Measurements from ENCODE around the gene PKP4.
"Not testable (repeated sequence)": the region's sequence is repeated elsewhere in the genome, so short reads cannot be mapped to it uniquely, and the experiment has no call there.

Gene PKP4

DNA sequence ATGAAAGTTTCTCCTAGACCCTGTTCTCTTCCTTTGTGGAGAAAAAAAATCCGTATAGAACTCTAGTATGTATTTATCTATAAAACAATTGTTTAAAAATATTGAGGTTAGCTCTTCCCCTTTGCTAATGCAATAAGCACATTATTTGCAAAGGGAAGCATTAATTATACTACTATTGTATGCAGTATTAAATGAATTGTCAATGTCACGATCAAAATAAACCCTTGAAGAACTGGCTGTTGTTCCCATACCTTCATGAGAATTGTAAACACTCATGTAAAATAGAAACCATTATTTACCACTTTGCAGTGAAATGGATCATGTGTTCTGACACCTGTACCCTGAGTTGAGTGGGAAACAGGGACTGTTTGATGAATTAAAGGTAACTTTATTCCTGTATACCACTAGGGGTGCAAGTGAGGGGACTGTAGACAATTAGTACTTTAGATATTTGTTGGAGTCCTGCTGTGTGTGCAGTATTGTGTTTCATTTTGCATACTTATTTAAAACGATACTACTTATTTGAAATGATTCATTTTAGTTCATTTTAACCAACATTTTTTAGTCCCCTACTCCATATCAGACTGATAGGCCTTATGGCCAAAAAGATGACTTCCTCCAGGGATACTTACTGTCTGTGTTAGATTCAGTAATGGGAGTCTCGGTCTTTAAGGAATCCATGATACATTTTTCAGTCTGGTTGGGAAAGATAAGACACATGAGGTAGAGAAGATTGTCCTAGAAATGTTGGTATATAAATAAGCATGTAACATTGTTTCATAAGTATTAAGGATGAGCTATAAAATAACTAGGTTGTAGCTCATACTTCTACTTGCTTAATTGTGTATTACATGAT is 7.9 kb downstream of the PKP4 start:
- no peak for DNase-seq (ENCODE audit: low spot score)

DNA sequence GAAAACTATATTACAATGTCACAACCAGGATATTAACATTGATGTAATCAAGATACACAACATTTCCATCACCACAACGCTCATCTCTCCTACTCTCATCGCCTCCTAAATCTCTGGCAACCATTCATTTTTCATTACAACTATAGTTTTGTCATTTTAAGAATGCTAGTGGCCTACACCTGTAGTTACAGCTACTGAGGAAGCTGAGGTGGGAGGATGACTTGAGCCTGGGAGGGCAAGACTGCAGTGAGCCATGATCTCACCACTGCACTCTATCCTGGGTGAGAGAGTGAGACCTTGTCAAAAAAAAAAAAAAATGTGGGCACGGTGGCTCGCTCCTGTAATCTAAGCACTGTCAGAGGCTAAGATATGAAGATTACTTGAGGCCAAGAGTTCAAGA is 10.5 kb downstream of the PKP4 start:
- DNase-seq (ENCODE audit: low spot score), result no peak

DNA sequence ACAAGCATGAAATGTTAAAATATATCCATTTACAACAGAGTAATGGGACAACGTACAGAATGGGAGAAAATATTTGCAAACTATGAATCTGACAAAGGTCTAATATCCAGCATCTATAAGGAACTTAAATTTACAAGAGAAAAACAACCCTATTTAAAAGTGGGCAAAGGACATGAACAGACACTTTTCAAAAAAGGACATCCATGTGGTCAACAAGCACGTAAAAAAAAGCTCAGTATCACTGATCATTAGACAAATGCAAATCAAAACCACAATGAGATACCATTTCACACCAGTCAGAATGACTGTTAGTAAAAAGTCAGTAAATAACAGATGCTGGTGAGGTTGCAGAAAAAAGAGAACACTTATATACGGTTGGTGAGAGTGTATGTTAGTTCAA is 16.1 kb downstream of the PKP4 start:
- DNase-seq (ENCODE audit: low spot score), result not testable (repeated sequence)

DNA sequence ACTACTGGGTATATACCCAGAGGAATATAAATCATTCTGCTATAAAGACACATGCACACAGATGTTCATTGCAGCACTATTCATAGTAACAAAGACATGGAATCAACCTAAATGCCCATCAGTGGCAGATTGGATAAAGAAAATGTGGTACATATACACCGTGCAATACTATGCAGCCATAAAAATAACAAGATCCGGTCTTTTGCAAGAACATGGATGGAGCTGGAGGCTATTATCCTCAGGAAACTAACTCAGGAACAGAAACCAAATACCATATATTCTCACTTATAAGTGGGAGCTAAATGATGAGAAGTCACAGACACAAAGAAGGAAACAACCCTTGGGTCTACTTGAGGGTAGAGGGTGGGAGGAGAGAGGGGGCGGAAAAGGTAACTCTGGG is 16.5 kb downstream of the PKP4 start:
- not testable (repeated sequence) for DNase-seq (ENCODE audit: low spot score)

DNA sequence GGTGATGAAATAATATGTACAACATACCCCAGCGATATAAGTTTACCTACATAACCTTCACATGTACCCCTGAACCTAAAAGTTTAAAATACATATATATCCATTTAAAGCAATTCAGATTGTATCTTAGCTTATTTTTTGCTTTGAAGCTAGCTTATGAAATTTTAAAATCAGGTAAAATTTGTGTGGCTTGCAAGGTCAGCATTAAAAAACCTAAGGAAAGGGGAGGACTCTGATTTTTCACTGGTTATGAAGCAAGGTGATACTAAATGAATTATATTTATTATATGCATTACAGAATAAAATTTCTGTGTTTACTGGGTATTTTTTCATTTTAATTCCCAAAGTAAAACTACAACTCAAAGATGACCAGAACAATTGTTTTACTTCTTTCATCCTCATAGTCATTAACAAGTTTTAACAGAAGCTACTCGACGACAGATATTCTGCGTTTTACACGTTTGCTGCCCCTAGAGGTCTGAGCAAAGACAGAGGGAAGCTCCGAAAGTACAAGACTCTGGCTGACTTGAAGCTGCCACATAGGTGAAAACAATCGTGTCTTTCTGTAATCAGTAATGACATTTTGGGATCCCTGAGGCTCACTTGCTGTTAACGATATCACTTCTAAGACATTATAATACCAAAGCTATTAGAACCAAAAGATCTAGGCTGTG is 17.1 kb downstream of the PKP4 start:
- DNase-seq (ENCODE audit: low spot score), result no peak

DNA sequence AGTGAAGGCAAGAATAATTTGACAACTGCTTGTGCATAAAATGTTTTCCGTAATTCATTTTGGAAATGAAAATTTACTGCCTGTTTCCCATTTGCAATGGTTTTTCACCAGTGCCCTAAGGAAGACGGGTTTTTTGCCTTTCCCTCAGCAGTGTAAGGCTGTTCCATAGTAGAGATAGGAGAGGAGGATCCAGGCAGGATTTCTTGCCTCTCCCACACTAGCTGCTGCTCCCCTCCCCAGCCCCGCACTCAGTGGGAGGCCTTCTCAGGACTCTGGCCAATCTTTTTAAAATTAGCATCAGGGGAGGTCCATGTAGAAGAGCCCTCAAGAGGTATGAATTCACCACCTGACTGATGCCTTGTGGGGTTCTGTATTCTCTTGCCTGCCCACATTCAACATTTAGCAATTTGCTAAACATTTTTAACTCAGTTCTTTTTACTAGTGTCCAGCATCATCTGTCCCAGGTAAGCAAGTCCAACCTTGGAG is 17.8 kb downstream of the PKP4 start:
- DNase-seq (ENCODE audit: low spot score), result not testable (repeated sequence)

DNA sequence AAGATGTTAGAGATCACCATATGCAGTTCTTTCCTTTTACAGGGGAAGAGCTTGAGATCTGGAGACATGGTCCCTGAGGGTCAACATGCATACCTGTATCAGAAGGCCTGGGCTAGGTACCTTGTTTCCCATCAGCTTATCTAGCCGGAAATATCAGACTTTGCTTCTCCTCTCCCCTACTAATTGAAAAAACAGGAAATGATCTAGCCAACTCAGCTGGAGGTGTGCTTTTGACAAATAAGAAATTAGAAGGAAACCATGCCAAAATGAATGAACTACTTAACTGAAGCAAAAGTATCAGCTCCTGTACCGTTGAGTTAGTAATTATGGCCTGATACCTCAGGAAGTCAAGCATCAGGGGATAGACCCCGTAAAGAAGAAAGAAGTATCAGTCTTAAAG is 20.4 kb downstream of the PKP4 start:
- DNase-seq (ENCODE audit: low spot score), result no peak

DNA sequence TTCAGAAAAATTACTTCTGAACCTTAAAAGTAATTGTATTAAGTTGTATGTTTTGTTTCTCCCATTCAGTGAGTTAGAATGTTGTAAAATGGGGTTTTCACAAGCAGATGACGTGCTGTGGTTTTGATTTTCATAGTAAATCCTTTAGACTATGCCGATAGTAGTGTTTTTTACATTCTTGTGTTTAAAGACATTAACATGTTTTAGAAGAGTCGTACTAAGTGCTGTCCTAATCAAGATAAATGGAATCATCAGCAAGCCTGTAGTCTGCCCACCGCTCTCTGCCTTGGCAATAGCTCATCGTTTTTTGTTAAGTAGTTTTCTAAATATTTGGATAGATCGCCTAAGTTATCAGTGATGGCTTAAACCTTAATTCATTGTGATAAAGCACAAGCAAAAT is 21.5 kb downstream of the PKP4 start:
- no peak for DNase-seq (ENCODE audit: low spot score)

DNA sequence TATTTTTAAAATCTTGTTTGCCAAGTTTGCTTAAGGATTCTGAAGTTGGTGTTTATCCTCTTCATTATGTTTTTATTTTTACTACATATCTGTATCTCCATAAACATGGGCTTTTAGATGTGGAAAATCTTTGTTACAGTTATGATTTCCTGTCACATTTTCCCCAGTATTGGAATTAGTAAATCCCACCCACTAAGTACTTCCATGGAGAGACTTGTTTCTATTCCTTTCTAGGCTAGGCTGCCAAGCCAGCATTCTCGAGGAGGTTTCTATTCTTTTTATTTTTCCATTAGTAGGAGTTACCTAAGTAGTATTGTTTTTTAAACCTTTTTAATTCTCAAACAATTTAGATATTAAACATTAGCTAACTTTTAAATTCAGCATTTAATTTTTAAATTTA is 22.1 kb downstream of the PKP4 start:
- DNase-seq (ENCODE audit: low spot score), result no peak

DNA sequence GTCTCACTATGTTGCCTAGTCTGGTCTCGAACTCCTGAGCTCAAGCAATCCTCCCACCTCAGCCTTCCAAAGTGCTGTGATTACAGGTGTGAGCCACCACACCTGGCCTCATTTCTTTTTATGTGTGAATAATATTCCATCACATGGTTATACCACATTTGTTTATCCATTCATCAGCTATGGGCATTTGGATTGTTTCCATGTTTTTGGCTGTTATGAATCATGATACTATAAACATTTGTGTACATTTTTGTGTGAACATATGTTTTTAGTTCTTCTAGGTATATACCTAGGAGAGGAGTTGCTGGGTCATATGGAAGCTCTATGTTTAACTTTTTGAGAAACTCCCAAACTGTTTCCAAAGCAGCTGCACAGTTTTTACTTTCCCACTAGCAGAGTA is 24.4 kb downstream of the PKP4 start:
- no peak for DNase-seq (ENCODE audit: low spot score)

DNA sequence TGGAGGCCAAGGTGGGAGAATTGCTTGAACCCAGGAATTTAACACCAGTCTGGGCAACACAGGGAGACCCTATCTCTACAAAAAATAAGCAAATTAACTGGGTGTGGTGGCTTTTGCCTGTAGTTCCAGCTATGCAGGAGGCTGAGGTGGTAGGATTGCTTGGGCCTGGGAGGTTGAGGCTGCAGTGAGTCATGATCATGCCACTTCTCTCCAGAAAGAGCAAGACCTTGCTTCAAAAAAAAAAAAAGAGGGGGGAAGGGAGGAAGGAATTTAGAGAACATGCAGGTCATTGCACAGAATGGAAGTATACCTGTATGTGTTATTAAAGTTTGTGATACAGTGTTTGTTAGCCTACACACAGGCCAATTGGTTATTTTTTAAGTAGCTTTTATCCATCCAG is 25.8 kb downstream of the PKP4 start:
- no peak for DNase-seq (ENCODE audit: low spot score)

DNA sequence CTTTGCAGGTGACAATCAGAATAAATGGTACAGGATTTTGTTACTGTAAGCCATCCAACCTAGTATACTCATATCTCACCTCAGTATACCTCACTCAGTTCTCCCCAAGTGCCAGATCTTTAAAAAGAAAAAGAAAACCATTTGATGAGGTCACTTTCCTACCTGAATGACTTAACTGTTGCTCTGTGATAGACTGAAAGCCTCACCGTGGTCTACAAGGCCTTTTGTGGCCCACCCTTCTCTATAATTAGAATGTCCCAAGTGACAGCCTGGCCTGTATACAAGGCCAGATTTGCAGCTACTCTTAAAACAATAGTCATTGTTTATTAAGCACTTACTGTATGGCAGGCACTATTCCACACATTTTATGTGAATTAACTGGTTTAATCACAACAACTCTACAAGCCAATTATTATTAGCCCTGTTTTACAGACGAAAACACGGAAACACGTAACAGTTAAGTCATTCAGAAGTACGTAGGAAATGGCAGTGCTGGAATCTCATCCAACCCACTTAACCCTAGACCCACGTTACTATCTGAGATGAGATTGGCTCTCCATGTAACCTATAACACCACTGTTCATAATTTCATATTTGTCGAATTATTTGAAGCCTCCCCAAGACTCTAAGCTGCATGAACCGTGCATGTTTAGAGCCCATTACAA is 28.3 kb downstream of the PKP4 start:
- no peak for DNase-seq (ENCODE audit: low spot score)

DNA sequence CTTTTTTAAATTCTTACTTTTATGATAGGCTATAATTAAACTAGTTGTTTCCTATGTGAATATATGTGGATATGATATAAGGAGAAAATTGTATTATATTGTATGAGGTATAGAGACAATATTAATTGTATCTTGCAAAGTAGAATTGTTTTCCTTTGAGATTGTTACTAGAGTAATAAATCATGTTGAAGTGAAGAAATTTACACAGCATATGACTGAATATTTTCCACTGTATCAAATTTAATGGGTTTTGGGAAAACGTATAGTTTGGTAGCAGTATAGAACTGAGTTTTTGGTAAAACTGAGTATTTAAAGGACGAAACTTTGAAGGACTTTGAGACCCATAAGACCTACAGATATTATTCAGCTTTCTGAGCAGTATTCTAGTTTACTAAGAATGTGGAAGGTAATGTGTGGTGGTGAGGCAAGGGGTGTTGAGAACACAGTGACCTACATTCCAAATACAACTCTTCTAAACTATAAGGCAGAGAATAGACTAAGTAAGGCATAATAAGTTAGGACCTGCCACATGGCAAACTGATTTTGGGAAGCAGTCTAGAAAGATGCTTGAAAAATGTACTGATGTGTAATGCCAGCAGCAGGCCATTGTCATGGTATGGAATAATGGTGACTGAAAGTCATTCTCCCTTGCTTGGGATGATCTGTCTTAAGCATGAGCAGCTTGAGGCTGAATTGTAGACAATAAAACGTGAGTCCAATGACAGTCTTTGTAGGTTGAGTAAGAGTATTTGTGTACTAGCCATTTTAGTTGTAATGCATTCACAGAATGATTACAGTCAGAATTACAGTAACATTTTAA is 29.6 kb downstream of the PKP4 start:
- DNase-seq (ENCODE audit: low spot score), result no peak

DNA sequence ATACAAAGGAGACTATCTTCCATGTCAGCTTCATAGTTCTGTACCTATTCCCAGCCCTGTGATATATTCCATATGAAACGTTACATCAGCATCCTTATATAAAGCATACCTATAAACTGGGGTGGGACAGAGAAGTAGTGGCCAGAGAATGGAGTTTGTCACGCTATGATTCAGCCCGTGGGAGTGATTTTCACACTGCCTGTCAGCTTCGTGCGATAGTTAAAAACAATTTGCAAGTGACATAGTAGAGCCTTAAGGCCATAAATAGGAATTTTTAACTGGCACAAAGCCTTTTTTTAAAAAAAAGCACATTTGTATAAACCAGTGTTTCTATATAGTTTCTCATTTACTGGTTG is 30.2 kb downstream of the PKP4 start:
- DNase-seq (ENCODE audit: low spot score), result peak; percentile 24

DNA sequence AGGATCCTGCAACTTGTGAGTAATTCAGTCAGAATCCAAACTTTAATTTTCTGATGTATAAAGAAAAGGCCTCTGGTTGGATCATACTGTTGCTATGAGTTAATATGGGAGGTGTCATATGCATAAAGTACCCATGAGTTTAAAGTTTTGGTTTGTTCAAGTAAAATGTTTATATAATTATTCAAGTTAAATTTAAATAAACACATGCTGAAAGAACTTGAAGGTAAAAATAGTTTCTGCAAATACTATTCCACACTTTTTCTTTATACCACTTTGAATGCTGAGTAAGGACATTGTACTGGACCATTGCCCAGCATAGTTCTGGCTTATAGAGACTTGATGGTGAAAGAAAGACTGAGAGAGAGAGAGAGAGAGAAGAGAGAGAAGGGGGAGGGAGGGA is 30.7 kb downstream of the PKP4 start:
- DNase-seq (ENCODE audit: low spot score), result no peak

DNA sequence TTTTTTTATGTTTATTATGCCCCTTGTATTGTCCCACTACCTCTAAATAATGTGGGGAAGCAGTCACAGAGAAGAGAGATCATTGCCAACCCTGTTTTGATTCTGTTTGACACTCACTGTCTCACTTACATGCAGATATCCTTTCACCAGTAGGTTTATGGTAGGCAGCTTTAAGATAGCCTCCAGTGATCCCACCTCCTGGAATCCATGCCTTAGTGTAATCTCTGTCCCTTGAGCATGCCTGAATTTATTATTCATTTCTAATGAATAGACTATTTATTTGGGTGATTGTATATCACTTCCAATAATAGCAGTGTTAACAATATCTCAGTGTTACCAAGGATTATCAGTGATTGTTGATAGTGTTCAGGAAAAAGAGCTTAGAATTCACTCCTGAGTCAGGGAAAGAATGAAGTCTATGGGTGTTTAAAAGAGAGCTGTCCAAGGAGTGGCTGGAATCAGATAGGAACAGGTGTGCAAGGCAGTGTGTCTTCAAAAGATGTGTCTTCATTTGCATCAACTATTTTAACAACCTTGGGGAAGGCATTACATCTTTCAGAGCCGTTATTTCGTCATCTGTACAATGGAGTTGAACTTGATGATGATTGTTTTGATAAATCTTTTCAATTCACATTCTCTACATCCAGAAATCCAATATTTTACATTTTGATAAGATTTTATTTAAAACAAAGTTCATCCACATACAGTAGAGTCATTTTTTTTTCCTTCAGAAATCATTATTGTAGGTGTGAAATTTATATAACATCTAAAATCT is 31.9 kb downstream of the PKP4 start:
- no peak for DNase-seq (ENCODE audit: low spot score)

DNA sequence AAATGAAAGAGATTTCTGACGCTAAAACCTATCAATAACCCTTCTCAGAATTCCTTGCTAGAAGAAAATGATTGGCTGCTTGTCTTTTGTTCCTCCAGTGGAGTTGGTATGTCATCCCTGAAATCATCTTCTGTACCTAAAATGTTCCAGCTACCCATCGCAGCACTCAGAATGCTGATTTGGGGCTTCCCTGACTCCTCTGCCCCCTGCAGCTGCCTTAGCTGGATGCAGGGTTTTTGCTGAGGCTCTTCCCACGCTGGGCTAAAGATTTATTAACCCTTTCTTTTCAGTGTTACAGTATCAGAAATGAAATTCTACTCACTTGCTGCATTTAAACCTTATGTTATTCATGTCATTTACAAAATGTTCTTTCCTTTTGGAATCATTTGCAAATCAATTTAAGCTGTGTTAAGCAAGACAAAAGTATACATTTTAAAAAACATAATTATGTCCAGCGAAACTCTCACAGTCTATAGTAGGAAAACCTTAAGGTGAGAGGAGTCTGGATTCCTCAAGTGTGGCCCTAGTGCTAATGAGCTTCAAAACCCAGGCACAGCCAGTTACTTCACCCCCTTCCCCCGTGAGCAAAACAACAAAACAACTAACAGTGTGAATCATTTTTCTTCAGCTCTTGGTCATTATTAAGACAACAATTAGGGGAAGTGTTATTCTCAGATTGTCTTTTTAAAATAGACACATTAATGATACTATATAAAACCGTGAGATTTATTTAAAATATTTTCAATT is 32.8 kb downstream of the PKP4 start:
- DNase-seq (ENCODE audit: low spot score), result no peak

DNA sequence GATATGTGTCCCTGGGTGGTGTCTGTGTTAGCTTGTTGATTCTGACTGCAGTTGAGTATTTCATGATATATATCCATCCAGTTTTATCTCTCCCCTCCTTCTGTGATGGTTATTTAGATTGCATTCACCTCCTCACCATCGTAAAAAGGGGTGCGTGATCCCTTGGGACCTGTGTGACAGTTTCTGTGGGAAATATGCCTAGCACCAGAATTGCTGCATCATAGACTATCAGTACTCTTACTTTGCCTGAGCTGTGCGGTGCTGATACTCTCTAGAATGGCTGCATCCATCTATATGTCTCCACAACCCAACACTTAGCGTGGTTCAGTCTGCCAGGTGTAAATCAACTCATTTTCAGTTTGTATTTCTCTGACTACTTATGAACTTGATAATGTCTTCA is 34.3 kb downstream of the PKP4 start:
- no peak for DNase-seq (ENCODE audit: low spot score)

DNA sequence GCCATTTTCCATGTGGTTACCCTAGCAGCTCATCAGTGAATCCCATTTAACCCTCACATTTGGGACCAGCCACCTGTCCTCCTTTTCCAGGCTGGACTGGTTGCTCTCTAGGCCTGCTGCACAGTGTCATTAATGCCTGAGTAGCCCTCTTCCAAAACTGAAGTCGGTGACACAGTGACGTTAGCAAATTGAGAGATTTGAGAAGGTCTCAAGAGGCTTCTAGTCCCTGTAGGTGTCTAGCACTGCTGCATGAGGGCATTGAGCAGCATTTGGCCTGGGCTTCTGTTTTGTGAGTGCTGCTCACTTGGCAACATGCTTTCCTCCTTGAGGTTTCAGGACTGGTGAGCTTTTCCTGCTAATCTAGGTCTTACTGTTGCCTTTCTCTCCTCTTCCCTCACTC is 36.7 kb downstream of the PKP4 start:
- DNase-seq (ENCODE audit: low spot score), result peak; percentile 21

DNA sequence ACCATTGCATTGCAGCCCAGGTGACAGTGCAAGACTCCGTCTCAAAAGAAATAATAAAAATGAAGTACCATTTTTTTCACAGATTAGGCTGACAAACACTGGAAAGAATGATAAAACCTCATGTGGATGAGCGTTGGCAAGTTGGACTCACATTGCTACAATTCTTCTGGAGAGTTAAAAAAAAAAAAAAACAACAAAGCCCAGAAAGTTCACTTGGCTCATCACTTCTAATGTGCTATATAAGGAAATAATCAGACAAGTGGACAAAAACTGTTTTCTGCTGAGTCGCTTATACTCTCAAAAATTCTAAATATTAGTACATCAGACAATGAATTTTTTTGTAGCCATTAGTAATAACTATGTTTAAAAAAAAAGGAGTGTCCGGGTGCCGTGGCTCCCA is 38.4 kb downstream of the PKP4 start:
- peak; percentile 69 for DNase-seq (ENCODE audit: low spot score)

DNA sequence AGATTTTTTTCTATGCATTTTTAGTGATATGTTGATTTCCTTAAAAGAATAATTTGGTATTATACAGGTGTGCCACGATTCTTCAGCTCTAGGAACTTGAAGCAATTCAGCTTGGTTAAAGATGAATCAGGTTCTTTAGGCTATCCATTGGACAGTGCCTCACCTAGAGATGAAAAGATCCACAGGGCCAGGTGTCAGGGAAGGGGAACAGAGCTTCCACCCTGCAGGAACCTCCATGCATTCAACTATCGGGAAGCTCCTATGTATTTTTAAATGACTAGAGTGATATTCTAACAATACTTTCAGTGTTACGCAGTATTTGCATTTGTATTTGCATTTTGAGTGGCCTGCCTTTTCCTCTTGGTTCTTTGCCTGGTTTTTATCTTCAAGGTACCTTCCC is 40.2 kb downstream of the PKP4 start:
- no peak for DNase-seq (ENCODE audit: low spot score)
